Measurements from ENCODE around the gene CDC42SE2. TPM values are rescaled to one million over a fixed set of nuclear protein-coding genes. Genes with fewer than 3 reads are reported as not detected.
"Not testable (repeated sequence)": the region's sequence is repeated elsewhere in the genome, so short reads cannot be mapped to it uniquely, and the experiment has no call there.

Gene CDC42SE2
- total and polyA plus RNA-seq, 2 of the 4 experiments (the other 2 are of a cell fraction): 12.5 to 19.4 TPM

DNA sequence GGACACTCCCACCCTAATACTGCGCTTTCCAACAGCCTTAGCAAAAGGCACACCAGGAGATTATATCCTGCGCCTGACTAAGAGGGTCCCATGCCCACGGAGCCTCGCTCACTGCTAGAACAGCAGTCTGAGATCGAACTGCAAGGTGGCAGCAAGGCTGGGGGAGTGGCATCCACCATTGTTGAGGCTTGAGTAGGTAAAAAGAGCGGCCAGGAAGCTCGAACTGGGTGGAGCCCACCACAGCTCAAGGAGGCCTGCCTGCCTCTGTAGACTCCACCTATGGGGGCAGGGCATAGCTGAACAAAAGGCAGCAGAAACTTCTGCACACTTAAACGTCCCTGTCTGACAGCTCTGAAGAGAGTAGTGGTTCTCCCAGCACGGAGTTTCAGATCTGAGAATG is 80.4 kb downstream of the CDC42SE2 start:
- H3K27ac ChIP-seq (ENCODE audit: insufficient read depth, low read length); H4K5ac ChIP-seq (ENCODE audit: low read depth, low read length); H3K4me1 ChIP-seq (ENCODE audit: control insufficient read depth, insufficient read depth, low read length); H4K91ac ChIP-seq (ENCODE audit: insufficient read depth, low read depth, low read length); H2AK5ac ChIP-seq (ENCODE audit: low read depth, low read length); H2BK120ac ChIP-seq (ENCODE audit: low read depth, low read length); H3K18ac ChIP-seq (ENCODE audit: low read depth, low read length); H3K9ac ChIP-seq (ENCODE audit: low read depth, low read length); H3K36me3 ChIP-seq (ENCODE audit: control insufficient read depth, insufficient read depth, low read length); H3K14ac ChIP-seq (replicated peaks; ENCODE audit: low read depth, low read length); H4K8ac ChIP-seq (ENCODE audit: low read depth in 2 of 2, low read length in 2 of 2); POLR2A ChIA-PET (ENCODE audit: unreplicated experiment); H3K4ac ChIP-seq (ENCODE audit: low read depth, low read length); DNase-seq; dilution Hi-C loops (cut with HindIII; ENCODE audit: low sequenced_read_pairs, unreplicated experiment); H2AK9ac ChIP-seq (replicated peaks; ENCODE audit: low read depth, low read length, poor library complexity); H2BK5ac ChIP-seq (ENCODE audit: low read depth, low read length, poor library complexity, severe bottlenecking); H3K27me3 ChIP-seq (ENCODE audit: control insufficient read depth, insufficient read depth, low read length); H2BK20ac ChIP-seq (ENCODE audit: low read depth, low read length); H2AFZ ChIP-seq (replicated peaks; ENCODE audit: low read length, poor library complexity); H3K9me1 ChIP-seq (ENCODE audit: insufficient read depth, low read length); H3K9me3 ChIP-seq (ENCODE audit: control insufficient read depth, insufficient read depth, low read length); ATAC-seq (ENCODE audit: low read depth); H3K23ac ChIP-seq (ENCODE audit: low read depth, low read length); H2BK15ac ChIP-seq (ENCODE audit: low read depth, low read length); intact Hi-C loops (cut with micrococcal nuclease); in situ Hi-C loops (cut with MboI; ENCODE audit: low sequenced_read_pairs); BruUV-seq (replicated peaks); H4K20me1 ChIP-seq (ENCODE audit: insufficient read depth, low read length); H3K4me2 ChIP-seq (ENCODE audit: low read depth, low read length); H3K56ac ChIP-seq (ENCODE audit: extremely low read depth, insufficient read depth, low read length); H3K4me3 ChIP-seq (ENCODE audit: insufficient read depth, low read depth, low read length): not testable (repeated sequence)
- peaks cover 8 to 14% of the 10 kb centered on the region in 2 experiments for H3K79me1 ChIP-seq (ENCODE audit: low read depth in 1 of 2, low read length in 2 of 2)
- WGBS, 2 experiments (ENCODE audit: extremely low coverage in 2 of 2, insufficient read length in 1 of 2): 100% methylated on average over 5 of the region's 9 CpGs; no CpG with 5 or more reads in 1 of the 2 experiments
- CTCF ChIA-PET: interaction anchor here (0.6 kb wide), 1 partner anchor 22 kb away, joined by 3 read pairs; no protein-coding TSS in a partner anchor
